ENCODE data around the gene COL5A3. TPM values are rescaled to one million over a fixed set of nuclear protein-coding genes. Genes with fewer than 3 reads are reported as not detected.
"Not testable (repeated sequence)": the region's sequence is repeated elsewhere in the genome, so short reads cannot be mapped to it uniquely, and the experiment has no call there.

The COL5A3 gene
- total RNA-seq, 2 donors from 2014 or later, result 6.8 to 7.2 TPM

DNA sequence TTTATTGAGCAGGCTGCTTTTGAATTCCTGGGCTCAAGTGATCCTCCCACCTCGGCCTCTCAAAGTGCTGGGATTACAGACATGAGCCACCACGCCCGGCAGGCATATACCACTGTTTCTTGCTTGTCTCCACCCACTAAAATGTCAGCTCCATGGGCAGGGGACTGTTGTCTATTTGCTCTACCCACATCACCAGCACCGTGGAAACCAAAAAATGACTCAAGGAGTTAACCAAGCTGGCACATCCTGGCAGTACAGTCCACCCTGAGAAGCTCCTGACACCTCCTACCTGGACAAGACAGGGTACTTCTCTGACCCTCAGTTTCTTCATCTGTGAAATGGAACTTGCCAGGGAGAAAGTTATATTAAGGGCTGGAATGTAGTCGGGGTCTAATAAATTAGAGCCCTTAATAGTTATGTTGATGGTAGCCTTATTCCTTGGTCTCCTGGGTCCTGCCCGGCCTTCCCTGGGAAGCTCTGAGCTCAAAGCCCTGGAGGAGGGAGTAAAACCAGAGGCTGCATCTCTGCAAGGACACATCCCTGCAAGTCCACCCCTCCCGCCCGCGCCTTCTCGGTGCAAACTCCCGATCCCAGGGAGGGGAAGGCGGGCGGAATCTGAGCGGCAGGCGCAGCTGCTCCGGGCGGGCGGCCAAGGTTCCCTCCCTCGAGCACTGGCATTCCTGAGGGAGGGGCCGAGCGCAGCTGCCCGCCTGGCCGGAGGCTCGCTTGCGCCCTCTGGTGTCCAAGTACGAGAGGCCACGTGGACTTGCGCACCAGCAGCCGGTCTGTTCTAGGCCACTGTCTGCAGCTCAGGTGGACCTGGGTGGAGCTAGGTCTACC is 17.1 kb upstream of the COL5A3 start:
- TF ChIP-seq, protein P1, sequence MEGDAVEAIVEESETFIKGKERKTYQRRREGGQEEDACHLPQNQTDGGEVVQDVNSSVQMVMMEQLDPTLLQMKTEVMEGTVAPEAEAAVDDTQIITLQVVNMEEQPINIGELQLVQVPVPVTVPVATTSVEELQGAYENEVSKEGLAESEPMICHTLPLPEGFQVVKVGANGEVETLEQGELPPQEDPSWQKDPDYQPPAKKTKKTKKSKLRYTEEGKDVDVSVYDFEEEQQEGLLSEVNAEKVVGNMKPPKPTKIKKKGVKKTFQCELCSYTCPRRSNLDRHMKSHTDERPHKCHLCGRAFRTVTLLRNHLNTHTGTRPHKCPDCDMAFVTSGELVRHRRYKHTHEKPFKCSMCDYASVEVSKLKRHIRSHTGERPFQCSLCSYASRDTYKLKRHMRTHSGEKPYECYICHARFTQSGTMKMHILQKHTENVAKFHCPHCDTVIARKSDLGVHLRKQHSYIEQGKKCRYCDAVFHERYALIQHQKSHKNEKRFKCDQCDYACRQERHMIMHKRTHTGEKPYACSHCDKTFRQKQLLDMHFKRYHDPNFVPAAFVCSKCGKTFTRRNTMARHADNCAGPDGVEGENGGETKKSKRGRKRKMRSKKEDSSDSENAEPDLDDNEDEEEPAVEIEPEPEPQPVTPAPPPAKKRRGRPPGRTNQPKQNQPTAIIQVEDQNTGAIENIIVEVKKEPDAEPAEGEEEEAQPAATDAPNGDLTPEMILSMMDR (IDR thresholded peaks at IDR 0.05), result peak; percentile 89 to 90
- H3K36me3 ChIP-seq, result no peaks in the 10 kb centered on the region
- H3K27ac ChIP-seq, result no peak overlapping the region
- H3K4me1 ChIP-seq, result peaks cover 0 to 5% of the 10 kb centered on the region in 2 donors
- H3K9me3 ChIP-seq, result no peaks in the 10 kb centered on the region
- DNase-seq (ENCODE audit: low spot score), result peak; percentile 92
- peak overlapping the region in 1 of 2 donors; percentile 8 for H3K4me3 ChIP-seq
- H3K27me3 ChIP-seq, result no peaks in the 10 kb centered on the region

DNA sequence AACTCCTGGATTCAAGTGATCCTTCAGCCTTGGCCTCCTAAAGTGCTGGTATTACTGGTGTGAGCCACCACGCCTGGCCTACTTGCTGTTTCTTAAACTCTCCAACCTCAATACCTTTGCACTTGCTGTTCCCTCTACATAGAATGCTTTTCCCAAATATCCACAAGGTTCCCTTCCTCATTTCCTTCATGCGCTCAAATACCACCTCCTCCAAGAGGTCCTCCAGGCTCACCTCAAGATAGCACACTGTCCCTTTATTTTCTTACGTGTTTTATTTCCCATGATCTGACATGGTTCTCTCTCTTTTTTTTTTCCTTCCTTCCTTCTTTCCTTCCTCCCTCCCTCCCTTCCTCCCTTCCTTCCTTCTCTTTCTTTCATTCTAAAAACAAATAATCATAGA is 16.4 kb upstream of the COL5A3 start:
- Histone ChIP-seq H3K27me3 (no peaks in the 10 kb centered on the region), H3K4me3 (no peak overlapping the region), H3K27ac (no peak overlapping the region), H3K4me1 (peaks cover 0 to 5% of the 10 kb centered on the region in 2 donors), H3K36me3 (no peaks in the 10 kb centered on the region), H3K9me3 (no peaks in the 10 kb centered on the region)
- TF ChIP-seq, protein P1 (IDR thresholded peaks at IDR 0.05), result no peak
- no peak for DNase-seq (ENCODE audit: low spot score)

DNA sequence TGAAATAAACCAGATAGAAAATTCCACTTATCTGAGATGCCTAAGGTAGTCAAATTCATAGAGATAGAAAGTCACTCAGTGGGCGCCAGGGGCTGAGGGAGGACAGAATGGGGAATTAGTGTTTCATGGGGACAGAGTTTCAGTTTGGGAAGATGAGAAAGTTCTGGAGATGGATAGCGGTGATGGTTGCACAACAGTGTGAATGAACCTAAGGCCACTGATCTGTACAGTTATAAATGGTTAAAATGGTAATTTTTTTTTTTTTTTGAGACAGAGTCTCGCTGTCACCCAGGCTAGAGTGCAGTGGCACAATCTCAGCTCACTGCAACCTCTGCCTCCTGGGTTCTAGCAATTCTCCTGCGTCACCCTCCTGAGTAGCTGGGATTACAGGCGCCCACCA is 12.8 kb upstream of the COL5A3 start:
- not testable (repeated sequence) for DNase-seq (ENCODE audit: low spot score); H3K4me1 ChIP-seq; H3K27me3 ChIP-seq; H3K9me3 ChIP-seq; H3K27ac ChIP-seq; H3K36me3 ChIP-seq; H3K4me3 ChIP-seq

DNA sequence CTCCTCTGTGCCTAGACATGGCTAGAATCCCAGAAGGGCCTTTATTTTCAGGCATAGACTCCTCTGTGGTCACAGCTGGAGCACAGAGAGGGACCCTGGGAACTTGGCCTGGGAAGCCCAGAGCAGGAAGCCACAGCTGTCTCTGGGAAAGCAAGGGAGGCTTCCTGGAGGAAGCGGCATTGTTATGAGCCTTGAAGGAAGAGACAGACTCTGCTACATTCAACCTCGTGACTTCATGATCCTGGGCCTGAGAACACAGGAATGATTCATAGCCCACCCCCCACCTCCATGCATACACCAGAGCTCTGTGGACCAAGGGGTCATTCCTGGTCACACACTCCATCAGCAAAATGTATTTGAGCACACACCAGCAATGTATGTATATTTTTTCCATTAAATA is 11.6 kb upstream of the COL5A3 start:
- H3K4me1 ChIP-seq, result no peaks in the 10 kb centered on the region
- H3K9me3 ChIP-seq, result no peaks in the 10 kb centered on the region
- TF ChIP-seq, protein P1 (IDR thresholded peaks at IDR 0.05), result no peak
- no peak overlapping the region for H3K27ac ChIP-seq
- no peak for DNase-seq (ENCODE audit: low spot score)
- H3K4me3 ChIP-seq, result no peak overlapping the region
- no peaks in the 10 kb centered on the region for H3K27me3 ChIP-seq
- H3K36me3 ChIP-seq, result no peaks in the 10 kb centered on the region

DNA sequence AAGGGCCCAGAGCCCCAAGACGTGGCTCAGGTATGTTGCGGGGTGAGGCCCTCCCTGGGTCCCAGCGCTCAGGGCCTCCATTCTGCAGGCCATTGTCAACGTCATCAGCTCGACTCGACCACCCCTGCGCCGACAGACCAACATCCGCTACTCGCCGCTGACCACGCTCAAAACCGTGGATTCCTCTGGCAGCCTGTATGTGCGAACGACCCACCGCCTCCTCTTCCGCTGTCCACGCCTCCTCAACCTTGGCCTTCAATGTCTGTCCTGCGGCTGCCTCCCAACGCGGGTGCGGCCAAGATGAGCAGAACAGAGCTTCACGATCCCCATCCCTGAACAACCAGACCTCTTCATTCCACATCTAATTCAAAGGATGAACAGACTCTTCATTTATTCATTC is 11.1 kb upstream of the COL5A3 start:
- DNase-seq (ENCODE audit: low spot score), result no peak
- no peaks in the 10 kb centered on the region for H3K27me3 ChIP-seq
- no peak overlapping the region for H3K4me3 ChIP-seq
- TF ChIP-seq, protein P1 (IDR thresholded peaks at IDR 0.05), result no peak
- no peaks in the 10 kb centered on the region for H3K36me3 ChIP-seq
- H3K9me3 ChIP-seq, result no peaks in the 10 kb centered on the region
- H3K27ac ChIP-seq, result no peak overlapping the region
- no peaks in the 10 kb centered on the region for H3K4me1 ChIP-seq

DNA sequence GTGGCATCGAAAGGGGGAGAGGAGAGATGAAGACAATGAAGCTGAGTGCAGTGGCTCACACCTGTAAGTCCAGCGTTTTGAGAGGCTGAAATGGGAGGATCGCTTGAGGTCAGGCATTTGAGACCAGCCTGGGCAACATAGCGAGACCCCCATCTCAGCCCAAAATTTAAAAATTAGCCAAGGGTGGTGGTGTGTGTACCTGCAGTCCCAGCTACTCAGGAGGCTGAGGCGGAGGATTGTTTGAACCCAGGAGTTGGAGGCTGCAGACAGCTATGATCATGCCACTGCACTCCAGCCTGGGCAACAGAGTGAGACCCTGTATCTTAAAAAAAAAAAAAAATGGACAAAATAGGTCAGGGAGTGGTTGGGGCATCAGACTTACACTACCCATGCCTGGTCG is 10.5 kb upstream of the COL5A3 start:
- Histone ChIP-seq H3K27ac (no peak overlapping the region), H3K36me3 (no peaks in the 10 kb centered on the region), H3K4me1 (no peaks in the 10 kb centered on the region), H3K9me3 (no peaks in the 10 kb centered on the region), H3K27me3 (no peaks in the 10 kb centered on the region), H3K4me3 (no peak overlapping the region)
- TF ChIP-seq, protein P1 (IDR thresholded peaks at IDR 0.05), result no peak
- no peak for DNase-seq (ENCODE audit: low spot score)
